Medulla oblongata (tissue), 1 donor: ENCODE data around the gene TFPT.
A peak's percentile ranks its signal among the peaks of the same experiment; 100 is the strongest.

Experiments used
- DNase-seq: peaks from one replicate; pipeline ENCODE4 v3.0.0-alpha.2; 2015; ENCODE audit errors: extremely low spot score

Gene TFPT

DNA sequence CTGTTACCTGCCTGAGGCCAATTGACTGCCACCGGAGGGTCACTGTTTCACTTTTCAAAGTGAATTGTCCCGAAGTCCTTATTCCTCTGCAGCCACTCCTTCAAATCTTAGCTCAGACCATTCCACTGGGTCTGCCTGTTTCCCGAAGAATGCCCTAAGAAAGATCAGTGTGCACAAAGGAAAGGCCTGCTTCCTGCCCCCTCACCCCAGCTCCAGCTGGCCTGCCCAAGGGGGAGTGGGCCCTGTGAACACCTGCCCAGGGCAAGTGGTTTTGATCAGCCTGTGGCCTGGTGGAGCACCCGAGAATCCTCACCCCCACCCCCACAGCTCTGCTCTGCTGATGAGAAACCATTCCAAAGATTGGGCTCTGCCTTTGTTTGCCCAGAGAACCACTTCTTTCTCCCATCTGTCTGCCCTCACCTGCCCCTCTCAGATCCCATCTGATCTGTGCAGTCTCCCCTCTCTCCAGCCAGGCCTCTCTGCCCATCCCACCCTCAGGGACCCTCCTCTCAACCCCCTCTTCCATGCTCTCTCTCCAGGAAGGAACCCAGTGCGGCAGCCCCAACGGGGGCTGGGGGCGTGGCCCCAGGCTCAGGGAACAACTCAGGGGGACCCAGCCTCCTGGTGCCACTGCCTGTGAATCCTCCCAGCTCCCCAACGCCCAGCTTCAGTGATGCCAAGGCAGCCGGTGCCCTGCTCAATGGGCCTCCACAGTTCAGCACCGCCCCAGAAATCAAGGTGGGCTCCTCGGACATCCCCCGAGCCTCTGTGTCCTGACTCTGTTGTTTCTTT, 33.8 kb upstream of the TFPT start:
- no peak for DNase-seq

DNA sequence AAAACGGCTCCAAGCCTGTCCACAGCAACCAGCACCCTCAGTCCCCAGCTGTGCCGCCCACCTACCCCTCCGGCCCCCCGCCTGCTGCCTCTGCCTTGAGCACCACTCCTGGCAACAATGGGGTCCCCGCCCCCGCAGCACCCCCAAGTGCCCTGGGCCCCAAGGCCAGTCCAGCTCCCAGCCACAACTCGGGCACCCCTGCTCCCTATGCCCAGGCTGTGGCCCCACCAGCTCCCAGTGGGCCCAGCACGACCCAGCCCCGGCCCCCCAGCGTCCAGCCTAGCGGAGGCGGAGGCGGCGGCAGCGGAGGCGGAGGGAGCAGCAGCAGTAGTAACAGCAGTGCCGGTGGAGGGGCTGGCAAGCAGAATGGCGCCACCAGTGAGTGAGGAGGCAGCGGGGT, 32.7 kb upstream of the TFPT start:
- no peak for DNase-seq

- no peak for DNase-seq
Observed at GRCh38 chr19:54147676-54148075, 32.2 kb upstream of the TFPT start.

- no peak for DNase-seq
Observed at GRCh38 chr19:54145541-54146158, 30.2 kb upstream of the TFPT start.

DNA sequence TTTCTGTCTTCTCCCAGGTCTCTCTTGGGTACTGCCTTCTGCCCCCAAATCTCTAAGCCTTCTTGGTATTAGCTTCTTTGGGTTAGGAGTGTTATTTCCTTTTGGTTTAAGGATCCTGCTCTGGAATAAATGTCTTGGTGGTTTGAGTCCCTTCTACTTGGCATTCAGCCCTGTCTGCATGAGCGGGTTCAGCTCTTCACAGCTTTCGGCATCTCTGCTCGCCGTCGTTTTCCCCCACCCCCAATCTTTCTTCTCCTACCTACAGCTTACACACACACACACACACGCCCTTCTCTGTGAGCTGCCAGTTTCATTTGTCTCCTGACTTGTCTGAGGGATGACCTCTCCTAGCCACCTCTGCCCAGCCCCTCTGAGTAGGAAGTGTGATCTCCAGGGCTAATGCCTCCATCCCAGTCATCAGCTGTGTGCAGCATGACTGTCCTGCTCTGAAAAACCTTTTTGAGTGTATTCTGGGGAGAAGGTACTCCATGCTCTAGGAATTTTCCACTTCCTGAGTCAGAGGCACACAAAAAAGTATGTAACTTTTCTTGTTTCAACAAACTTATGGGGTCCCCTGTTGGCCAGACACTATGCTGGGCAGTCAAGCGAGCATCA, 26.8 kb upstream of the TFPT start:
- no peak for DNase-seq

DNA sequence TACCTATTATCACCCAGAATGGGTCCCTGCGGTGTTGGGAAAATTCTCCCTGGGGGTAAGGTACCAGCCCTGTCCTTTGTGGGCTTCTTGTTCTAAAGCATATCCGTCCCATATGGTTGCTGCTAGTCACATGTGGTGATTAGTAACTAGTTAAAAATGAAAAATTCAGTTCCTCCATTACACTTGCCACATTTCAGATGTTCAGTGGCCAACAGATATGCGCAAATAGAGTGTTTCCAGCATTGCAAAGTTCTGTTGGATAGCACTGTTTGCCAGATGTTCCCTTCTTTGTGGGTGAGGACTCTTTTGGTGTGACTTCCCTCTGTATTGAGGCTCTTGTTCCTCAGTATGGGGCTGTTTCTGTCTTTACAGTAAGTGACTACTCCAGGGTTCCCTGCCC, 25.9 kb upstream of the TFPT start:
- no peak for DNase-seq

GRCh38 chr19:54138489-54139256, 23.2 kb upstream of the TFPT start:
- DNase-seq = no peak

DNA sequence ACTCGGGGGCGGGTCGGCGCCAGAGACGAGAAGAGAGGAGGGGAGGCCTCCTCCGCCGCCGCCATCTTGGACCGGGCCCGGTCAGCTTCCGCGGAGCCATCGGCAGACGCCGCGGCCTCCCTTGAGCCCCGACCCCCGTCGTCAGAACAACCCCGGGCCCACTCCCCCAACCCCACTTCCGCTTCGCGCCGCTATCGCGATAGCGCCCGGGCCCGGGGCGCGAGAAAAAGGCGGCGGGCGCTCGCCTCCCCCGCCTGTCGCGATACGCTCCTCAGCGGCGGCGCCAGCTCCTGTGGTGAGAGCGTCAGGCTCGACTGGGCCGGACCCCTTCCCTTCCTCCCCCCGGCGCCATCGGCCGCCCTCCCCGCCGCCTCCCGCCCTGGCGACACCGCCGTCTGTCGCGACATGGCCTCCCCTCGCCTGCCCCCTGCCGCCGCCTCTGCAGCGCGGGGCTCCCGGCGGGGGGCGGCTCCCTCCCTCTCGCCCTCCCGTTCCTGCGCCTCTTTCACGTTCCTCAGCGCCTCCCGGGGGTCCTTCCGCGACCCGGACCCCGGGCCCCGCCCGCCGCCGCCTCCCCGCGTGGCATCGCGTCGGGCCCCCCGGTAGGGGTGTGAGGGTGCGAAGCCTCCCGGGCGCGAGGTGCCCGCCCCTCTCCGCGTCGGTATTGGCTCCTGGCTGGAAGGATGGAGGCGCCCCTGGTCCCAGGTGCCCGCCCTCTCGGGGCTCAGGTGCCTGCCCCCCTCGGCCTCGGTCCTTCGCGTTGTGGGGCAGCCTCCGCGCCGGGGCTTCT, 22.4 kb upstream of the TFPT start, which contains the start of gene CNOT3:
TSS of gene CNOT3 (plus strand) at position 64 of the 790 bp plus-strand sequence. CDS start 5,217 bp downstream, outside the sequence.
- DNase-seq = no peak

DNA sequence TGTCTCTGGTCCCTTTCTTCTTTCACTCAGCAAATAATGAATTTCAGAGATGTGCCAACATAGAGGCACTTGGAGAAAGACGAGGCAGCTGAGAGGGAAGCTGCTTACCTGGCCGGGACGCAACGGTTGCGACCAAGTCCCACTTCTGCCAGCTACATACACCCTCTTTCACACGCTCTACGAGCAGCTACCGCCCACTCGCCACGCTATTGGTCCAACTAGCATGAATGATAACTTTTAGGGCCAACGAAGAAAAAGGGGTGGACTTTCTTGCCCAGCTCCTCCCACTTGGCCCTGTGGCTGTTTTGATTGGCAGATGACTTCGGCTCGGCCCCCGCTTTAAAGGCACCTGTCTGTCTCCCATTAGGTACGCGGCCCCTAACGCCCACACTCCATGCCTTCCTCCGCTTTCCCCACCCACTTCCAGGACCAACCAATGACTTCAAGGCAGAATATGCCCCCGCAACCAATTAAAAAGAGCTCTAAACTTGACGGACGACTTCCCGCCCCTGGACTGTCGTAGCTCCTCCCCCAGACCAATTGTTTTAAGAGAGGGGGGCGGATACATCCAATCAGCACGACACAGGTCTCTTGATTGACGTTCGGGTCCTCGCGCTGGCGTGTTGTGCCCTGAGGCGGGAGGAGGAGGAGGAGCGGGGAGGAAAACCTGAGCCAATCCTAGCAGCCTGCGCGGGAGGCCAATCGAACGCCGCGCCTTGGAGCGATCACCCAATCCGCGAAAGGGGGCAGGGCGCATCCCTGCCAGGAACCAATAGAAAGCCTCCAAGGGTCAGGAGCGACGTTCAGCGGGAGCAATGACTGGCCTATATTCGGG, 21.6 kb upstream of the TFPT start:
- DNase-seq = peak; percentile 100

DNA sequence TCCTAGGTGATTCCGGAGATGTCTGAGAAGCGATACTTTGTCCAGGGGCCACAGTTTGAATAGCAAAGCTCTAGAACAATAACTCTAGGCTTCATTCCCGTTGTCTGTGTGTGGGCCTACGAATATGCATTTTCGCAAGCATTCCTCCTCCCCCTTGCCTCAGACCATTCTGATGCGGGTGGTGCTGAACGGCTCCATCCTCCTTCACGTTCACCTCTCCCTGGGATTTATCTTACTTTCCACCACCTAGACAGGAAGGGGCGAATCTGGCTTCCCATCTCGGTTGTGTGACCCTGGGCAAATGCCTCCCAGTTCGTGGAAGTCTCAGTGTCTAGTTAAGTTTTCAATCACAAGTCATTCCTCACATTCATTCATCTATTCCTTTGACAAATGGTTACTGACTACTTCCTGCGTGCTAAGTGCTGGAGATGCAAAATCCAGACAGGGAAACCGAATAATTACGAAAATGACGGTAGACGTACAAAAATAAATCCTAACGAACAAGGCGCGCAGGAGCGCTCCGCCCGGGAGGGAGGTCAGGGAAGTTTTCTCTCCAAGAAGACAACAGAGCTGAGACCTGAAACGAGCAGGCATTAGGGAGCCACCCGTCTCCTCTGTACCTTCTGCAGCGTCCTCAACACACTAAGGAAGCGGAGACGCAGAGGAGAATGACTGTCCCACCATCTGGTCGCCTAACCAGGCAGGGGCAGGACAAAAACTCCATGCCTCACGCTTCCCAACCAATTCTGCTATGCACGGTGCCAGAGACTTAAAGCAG, 20.8 kb upstream of the TFPT start:
- DNase-seq = no peak

- DNase-seq = no peak
Observed at GRCh38 chr19:54133957-54134590, 18.6 kb upstream of the TFPT start.

- peak; percentile 61 for DNase-seq
Observed at GRCh38 chr19:54133312-54133956, 18.0 kb upstream of the TFPT start.

GRCh38 chr19:54129617-54129996, 14.2 kb upstream of the TFPT start:
- DNase-seq = no peak

- DNase-seq = no peak
Observed at GRCh38 chr19:54128796-54129616, 13.5 kb upstream of the TFPT start.

GRCh38 chr19:54128441-54128725, 12.9 kb upstream of the TFPT start:
- DNase-seq = no peak

- DNase-seq = no peak
Observed at GRCh38 chr19:54127688-54128440, 12.4 kb upstream of the TFPT start.

GRCh38 chr19:54125713-54126112, 10.3 kb upstream of the TFPT start:
- no peak for DNase-seq
